Neural cell (in vitro differentiated cells): ENCODE data around the gene C1QB. TPM values are rescaled to one million over a fixed set of nuclear protein-coding genes. Genes with fewer than 3 reads are reported as not detected.

Experiments
- H2AFZ ChIP-seq: fragments of 200-600, 300-800 bp; sonication (generic), shearing (Covaris generic); 2 replicates; pipeline ENCODE4 v1.6.0; 2014; ENCODE audit warnings: low read depth, mild to moderate bottlenecking, antibody characterized with exemption, low read length, moderate library complexity
- H3F3A ChIP-seq: fragments of 200-600 bp; shearing (Covaris generic); 2 replicates; pipeline ENCODE4 v1.6.1; 2016; ENCODE audit warnings: mild to moderate bottlenecking, moderate library complexity, mixed read lengths, antibody characterized with exemption, low read length; ENCODE audit not compliant: insufficient read depth, poor library complexity, severe bottlenecking
- H3K27ac ChIP-seq: fragments of 200-600, 300-800 bp; sonication (generic), shearing (Covaris generic); 2 replicates; pipeline ENCODE4 v1.5.1; 2014; ENCODE audit warnings: mild to moderate bottlenecking, low read length, moderate library complexity
- H3K27me3 ChIP-seq: fragments of 300-800, 200-600 bp; sonication (generic), shearing (Covaris generic); 2 replicates; pipeline ENCODE4 v1.6.0; 2014; ENCODE audit warnings: mild to moderate bottlenecking, low read depth, low read length, moderate library complexity; ENCODE audit not compliant: insufficient read depth
- H3K36me3 ChIP-seq: fragments of 300-800, 200-600 bp; sonication (generic), shearing (Covaris generic); 2 replicates; pipeline ENCODE4 v1.5.1; 2014; ENCODE audit warnings: mild to moderate bottlenecking, antibody characterized with exemption, low read length, moderate library complexity; ENCODE audit not compliant: insufficient read depth
- H3K4me2 ChIP-seq: fragments of 300-800, 200-600 bp; sonication (generic), shearing (Covaris generic); 2 replicates; pipeline ENCODE4 v1.6.0; 2014; ENCODE audit warnings: mild to moderate bottlenecking, low read length
- H3K4me3 ChIP-seq: fragments of 300-800, 200-600 bp; sonication (generic), shearing (Covaris generic); 2 replicates; pipeline ENCODE4 v1.5.1; 2014; ENCODE audit warnings: mild to moderate bottlenecking, low read length, moderate library complexity
- H3K79me2 ChIP-seq: fragments of 200-600 bp; shearing (Covaris generic); replicated peaks from 2 replicates; pipeline ENCODE4 v1.6.0; 2014; ENCODE audit warnings: mild to moderate bottlenecking, low read length, moderate library complexity; ENCODE audit not compliant: insufficient read depth
- H3K9ac ChIP-seq: fragments of 300-800, 200-600 bp; sonication (generic), shearing (Covaris generic); 2 replicates; pipeline ENCODE4 v1.6.1; 2016; ENCODE audit warnings: mild to moderate bottlenecking, low read length, mixed read lengths
- H3K9me2 ChIP-seq: fragments of 200-600 bp; shearing (Covaris generic); 2 replicates; pipeline ENCODE4 v1.6.1; 2016; ENCODE audit warnings: mild to moderate bottlenecking, low read length, mixed read lengths; ENCODE audit not compliant: insufficient read depth
- H3K9me3 ChIP-seq: fragments of 200-600, 300-800 bp; sonication (generic), shearing (Covaris generic); 2 replicates; pipeline ENCODE4 v1.6.1; 2016; ENCODE audit warnings: mild to moderate bottlenecking, mixed run types, low read length, moderate library complexity, mixed read lengths
- H4K20me1 ChIP-seq: fragments of 200-600 bp; shearing (Covaris generic); 2 replicates; pipeline ENCODE4 v1.6.1; 2016; ENCODE audit warnings: mild to moderate bottlenecking, mixed run types; ENCODE audit not compliant: insufficient read depth
- CTCF ChIP-seq: fragments of 450-650 bp; IDR thresholded peaks from 2 replicates; pipeline ENCODE4 v1.5.1; 2014; ENCODE audit warnings: antibody characterized with exemption, mild to moderate bottlenecking, moderate library complexity; ENCODE audit not compliant: poor library complexity, severe bottlenecking
- EP300 ChIP-seq: fragments of 450-650 bp; conservative IDR thresholded peaks from 2 replicates; pipeline ENCODE4 v1.6.1; 2014; ENCODE audit warnings: antibody characterized with exemption, mild to moderate bottlenecking, moderate library complexity; ENCODE audit not compliant: poor library complexity, severe bottlenecking
- MXI1 ChIP-seq: fragments of 450-650 bp; conservative IDR thresholded peaks from 2 replicates; pipeline ENCODE4 v1.6.1; 2014; ENCODE audit warnings: antibody characterized with exemption, mild to moderate bottlenecking; ENCODE audit not compliant: poor library complexity, severe bottlenecking
- POLR2AphosphoS5 ChIP-seq: IDR thresholded peaks from 2 replicates; pipeline ENCODE4 v1.6.1; 2012
- RAD21 ChIP-seq: fragments of 450-650 bp; conservative IDR thresholded peaks from 2 replicates; pipeline ENCODE4 v1.6.1; 2014; ENCODE audit warnings: antibody characterized with exemption, mild to moderate bottlenecking, moderate library complexity
- REST ChIP-seq: IDR thresholded peaks from 2 replicates; pipeline ENCODE4 v1.6.1; 2012; ENCODE audit warnings: borderline replicate concordance
- SMC3 ChIP-seq: fragments of 450-650 bp; conservative IDR thresholded peaks from 2 replicates; pipeline ENCODE4 v1.6.1; 2014; ENCODE audit warnings: antibody characterized with exemption, mild to moderate bottlenecking, moderate library complexity; ENCODE audit not compliant: poor library complexity
- TAF1 ChIP-seq: IDR thresholded peaks from 2 replicates; pipeline ENCODE4 v1.6.1; 2012; ENCODE audit warnings: low read depth
- polyA plus RNA-seq: library from polyadenylated mRNA; depleted of rRNA; stranded (reverse); fragments of >200 nt; gene quantifications from 2 replicates; pipeline ENCODE4 v1.2.3, GENCODE V29; 2014

Gene C1QB
- polyA plus RNA-seq, 1 donor from 2014 or later: not detected

DNA sequence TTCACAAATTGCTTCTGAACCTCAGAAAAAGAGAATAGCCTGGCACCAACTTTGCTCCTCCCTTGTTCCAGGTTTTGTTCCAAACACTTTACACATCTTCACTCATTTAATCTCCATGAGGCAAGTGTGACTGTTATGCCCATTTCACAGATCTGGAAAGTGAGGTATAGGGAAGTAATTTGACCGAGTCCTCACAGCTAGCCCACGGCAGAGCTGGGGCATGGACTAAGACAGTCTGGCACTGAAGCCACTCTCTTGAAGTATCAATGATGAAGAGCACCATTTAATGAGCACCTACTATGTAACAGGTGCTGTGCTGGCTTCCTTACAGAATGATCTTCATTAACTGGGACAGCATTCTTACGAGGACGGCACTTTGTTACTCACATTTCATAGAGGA, 19.0 kb downstream of the C1QB start:
- Histone ChIP-seq H3K27ac (no peak overlapping the region), H3K27me3 (no peaks in the 10 kb centered on the region), H3K79me2 (no peaks in the 10 kb centered on the region), H3K9me2 (no peaks in the 10 kb centered on the region), H3K9ac (no peak overlapping the region), H3F3A (no peaks in the 10 kb centered on the region), H3K4me2 (no peak overlapping the region), H3K4me3 (no peak overlapping the region), H4K20me1 (no peaks in the 10 kb centered on the region), H3K36me3 (no peaks in the 10 kb centered on the region), H2AFZ (no peak overlapping the region), H3K9me3 (no peaks in the 10 kb centered on the region)
- TF ChIP-seq SMC3: no peak
- TF ChIP-seq CTCF: no peak
- TF ChIP-seq TAF1: no peak
- TF ChIP-seq MXI1: no peak
- TF ChIP-seq EP300: no peak

DNA sequence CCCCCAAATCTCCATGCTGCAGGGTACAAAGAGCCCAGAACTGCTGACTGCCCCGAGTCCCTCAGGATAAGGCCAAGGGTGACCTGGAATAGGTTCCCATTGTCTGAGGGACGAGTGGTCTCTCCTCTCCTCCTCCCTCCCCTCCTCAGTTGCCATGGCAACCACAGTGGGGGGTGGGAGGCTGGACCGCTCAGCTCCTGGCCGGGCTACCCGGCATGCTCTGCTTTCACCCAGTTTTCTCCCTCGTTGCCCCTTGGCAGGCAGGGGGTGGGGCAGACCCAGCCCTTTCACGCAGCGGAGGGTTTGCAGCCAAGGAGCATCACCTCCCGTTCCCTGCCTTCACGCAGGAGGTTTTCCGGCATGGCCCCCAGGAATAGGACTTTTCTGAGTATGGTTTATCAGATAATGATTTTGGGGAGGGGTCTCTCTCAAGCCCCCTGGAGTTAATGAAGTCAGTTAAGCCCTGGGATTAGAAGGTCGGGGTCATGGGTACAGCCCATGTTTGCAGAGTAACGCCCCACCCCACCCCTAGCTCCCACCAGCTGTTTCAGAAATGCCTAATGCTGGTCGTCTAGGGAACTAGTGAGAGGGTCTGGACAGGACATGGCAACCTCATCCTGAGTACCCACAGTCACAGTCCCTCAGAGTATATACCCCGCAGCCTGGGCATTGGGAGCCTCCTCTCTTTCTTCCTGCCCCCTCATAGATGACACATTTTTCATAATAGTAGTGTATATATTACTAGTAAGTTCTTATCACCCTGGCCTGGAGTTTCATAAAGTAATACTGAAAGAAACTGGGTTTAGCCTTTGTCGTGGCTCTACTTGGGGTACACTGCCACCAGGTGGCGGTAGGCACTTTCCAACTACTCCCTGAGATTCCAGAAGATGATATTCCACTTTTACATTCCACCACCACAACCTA, 20.7 kb downstream of the C1QB start:
- TF ChIP-seq RAD21 (peak; percentile 83), MXI1 (no peak), REST (peak; percentile 20), POLR2AphosphoS5 (no peak), CTCF (peak; percentile 85), SMC3 (peak; percentile 86)
- Histone ChIP-seq H3F3A (no peaks in the 10 kb centered on the region), H3K79me2 (no peaks in the 10 kb centered on the region), H3K9me3 (no peaks in the 10 kb centered on the region), H3K4me3 (peak overlapping the region; percentile 38), H3K9ac (peak overlapping the region; percentile 45), H3K9me2 (no peaks in the 10 kb centered on the region), H4K20me1 (no peaks in the 10 kb centered on the region), H2AFZ (peak overlapping the region; percentile 31), H3K4me2 (no peak overlapping the region), H3K27ac (peak overlapping the region; percentile 66), H3K36me3 (no peaks in the 10 kb centered on the region), H3K27me3 (no peaks in the 10 kb centered on the region)
